Fibroblast of skin of abdomen (primary cell): ENCODE data around the gene HORMAD2.
A peak's percentile ranks its signal among the peaks of the same experiment; 100 is the strongest.

Experiments used
- DNase-seq: peaks from one replicate; pipeline ENCODE4 v3.0.0-alpha.2; 2013

HORMAD2 gene

GRCh38 chr22:30113494-30113893 is 33.2 kb downstream of the HORMAD2 start:
- no peak for DNase-seq

- DNase-seq: no peak
These were observed 34.1 kb downstream of the HORMAD2 start for GRCh38 chr22:30114361-30114760.

GRCh38 chr22:30115705-30116104 is 35.4 kb downstream of the HORMAD2 start:
- no peak for DNase-seq

GRCh38 chr22:30116362-30117117 is 36.3 kb downstream of the HORMAD2 start:
- DNase-seq: peak; percentile 77

GRCh38 chr22:30117256-30117655 is 37.0 kb downstream of the HORMAD2 start:
- no peak for DNase-seq

GRCh38 chr22:30118291-30118690 is 38.0 kb downstream of the HORMAD2 start:
- DNase-seq: no peak

- no peak for DNase-seq
These were observed 41.7 kb downstream of the HORMAD2 start for GRCh38 chr22:30121960-30122359.

- no peak for DNase-seq
These were observed 43.2 kb downstream of the HORMAD2 start for GRCh38 chr22:30123463-30123862.

- peak; percentile 68 for DNase-seq
These were observed 47.5 kb downstream of the HORMAD2 start for GRCh38 chr22:30127749-30128166.

- no peak for DNase-seq
These were observed 48.2 kb downstream of the HORMAD2 start for GRCh38 chr22:30128511-30128910.

- no peak for DNase-seq
These were observed 49.4 kb downstream of the HORMAD2 start for GRCh38 chr22:30129636-30130035.

GRCh38 chr22:30132290-30132996 is 52.2 kb downstream of the HORMAD2 start:
- DNase-seq: no peak

GRCh38 chr22:30140414-30140813 is 60.1 kb downstream of the HORMAD2 start:
- no peak for DNase-seq

- no peak for DNase-seq
These were observed 63.0 kb downstream of the HORMAD2 start for GRCh38 chr22:30143265-30143664.

- no peak for DNase-seq
These were observed 64.1 kb downstream of the HORMAD2 start for GRCh38 chr22:30144391-30144790.

- no peak for DNase-seq
These were observed 69.9 kb downstream of the HORMAD2 start for GRCh38 chr22:30150212-30150611.

- DNase-seq: no peak
These were observed 78.0 kb downstream of the HORMAD2 start for GRCh38 chr22:30158277-30158676.

- no peak for DNase-seq
These were observed 78.7 kb downstream of the HORMAD2 start for GRCh38 chr22:30158744-30159500.

GRCh38 chr22:30159561-30160353 is 79.5 kb downstream of the HORMAD2 start:
- peak; percentile 76 for DNase-seq

- no peak for DNase-seq
These were observed 80.8 kb downstream of the HORMAD2 start for GRCh38 chr22:30161051-30161469.

GRCh38 chr22:30167296-30167695 is 87.0 kb downstream of the HORMAD2 start:
- DNase-seq: peak; percentile 59

GRCh38 chr22:30167734-30168133 is 87.5 kb downstream of the HORMAD2 start:
- no peak for DNase-seq
